GM23248 (cell line): Measurements from ENCODE around the gene HABP4. TPM values are rescaled to one million over a fixed set of nuclear protein-coding genes. Genes with fewer than 3 reads are reported as not detected.
A peak's percentile ranks its signal among the peaks of the same experiment; 100 is the strongest.

Experiments
- DNase-seq: peaks from one replicate; pipeline ENCODE4 v3.0.0-alpha.2; 2015
- H2AFZ ChIP-seq: fragments of 200-600 bp; sonication (generic); 2 replicates; pipeline ENCODE4 v1.6.1; 2016; ENCODE audit warnings: antibody characterized with exemption
- H3F3A ChIP-seq: fragments of 200-600 bp; sonication (generic); 2 replicates; pipeline ENCODE4 v1.6.1; 2016; ENCODE audit warnings: mild to moderate bottlenecking, antibody characterized with exemption, mixed run types; ENCODE audit not compliant: insufficient read depth
- H3K27ac ChIP-seq: fragments of 200-600 bp; sonication (generic); 2 replicates; pipeline ENCODE4 v1.5.1; 2016; ENCODE audit warnings: mild to moderate bottlenecking
- H3K27me3 ChIP-seq: fragments of 200-600 bp; sonication (generic); replicated peaks from 2 replicates; pipeline ENCODE4 v1.6.1; 2016; ENCODE audit warnings: mild to moderate bottlenecking; ENCODE audit not compliant: insufficient read depth
- H3K36me3 ChIP-seq: fragments of 200-600 bp; sonication (generic); 2 replicates; pipeline ENCODE4 v1.6.1; 2016; ENCODE audit warnings: low read depth, mild to moderate bottlenecking
- H3K4me1 ChIP-seq: fragments of 200-600 bp; sonication (generic); 2 replicates; pipeline ENCODE4 v1.6.1; 2016; ENCODE audit warnings: mild to moderate bottlenecking; ENCODE audit not compliant: insufficient read depth
- H3K4me2 ChIP-seq: fragments of 200-600 bp; sonication (generic); one replicate; pipeline ENCODE4 v1.6.1; 2016; ENCODE audit warnings: mild to moderate bottlenecking; ENCODE audit not compliant: unreplicated experiment
- H3K4me3 ChIP-seq: fragments of 200-600 bp; sonication (generic); 2 replicates; pipeline ENCODE4 v1.5.1; 2016; ENCODE audit warnings: mild to moderate bottlenecking
- H3K79me2 ChIP-seq: fragments of 200-600 bp; sonication (generic); 2 replicates; pipeline ENCODE4 v1.6.1; 2016; ENCODE audit warnings: mild to moderate bottlenecking; ENCODE audit not compliant: insufficient read depth
- H3K9ac ChIP-seq: fragments of 200-600 bp; sonication (generic); 2 replicates; pipeline ENCODE4 v1.6.1; 2016; ENCODE audit warnings: mild to moderate bottlenecking
- H3K9me2 ChIP-seq: fragments of 200-600 bp; sonication (generic); 2 replicates; pipeline ENCODE4 v1.6.1; 2016; ENCODE audit warnings: mixed run types, mild to moderate bottlenecking, moderate library complexity; ENCODE audit not compliant: insufficient read depth
- H3K9me3 ChIP-seq: fragments of 200-600 bp; sonication (generic); one replicate; pipeline ENCODE4 v1.6.1; 2017; ENCODE audit warnings: low read depth
- H4K20me1 ChIP-seq: fragments of 200-600 bp; sonication (generic); 2 replicates; pipeline ENCODE4 v1.6.0; 2016; ENCODE audit not compliant: insufficient read depth
- EZH2 ChIP-seq: fragments of 200-600 bp; sonication (generic); IDR thresholded peaks from 2 replicates; pipeline ENCODE4 v1.6.1; 2018; ENCODE audit warnings: antibody characterized with exemption, mild to moderate bottlenecking; ENCODE audit not compliant: insufficient read depth, poor library complexity, severe bottlenecking
- EZH2phosphoT487 ChIP-seq: fragments of 200-600 bp; sonication (generic); IDR thresholded peaks from 2 replicates; pipeline ENCODE4 v1.6.1; 2018; ENCODE audit warnings: antibody characterized with exemption, moderate library complexity, mild to moderate bottlenecking, low read depth; ENCODE audit not compliant: insufficient read depth
- WGBS, 2 experiments: methylation state at CpG; one replicate each; pipeline ENCODE4 v1.1.6; 2015 to 2017; ENCODE audit warnings: low lambda C conversion rate in 2 of 2, low coverage in 1 of 2; ENCODE audit errors: missing lambda C conversion rate in 2 of 2; 5-methylcytosine and 5-hydroxymethylcytosine counted together
- in situ Hi-C: fragments of 300-500 bp; cut with MboI; formaldehyde crosslinking; loops from 2 replicates; pipeline ENCODE4 v1.15.0; 2020
- polyA plus RNA-seq: library from polyadenylated mRNA; unstranded; fragments of >200 nt; fragmentation: Nextera tagmentation; extraction: Ambion mirVana; gene quantifications from 2 replicates; pipeline ENCODE4 v1.2.1, GENCODE V29; 2016
- total RNA-seq: library from RNA; depleted of rRNA; stranded (reverse); fragments of >200 nt; shearing (Covaris generic); gene quantifications from 2 replicates; pipeline ENCODE4 v1.2.3, GENCODE V29; 2014

The HABP4 gene
- total and polyA plus RNA-seq, 2 experiments from 2014 or later = 13.2 to 17.2 TPM

- H3K4me3 ChIP-seq = no peak overlapping the region
- H3K36me3 ChIP-seq = peaks cover 5% of the 10 kb centered on the region; the same call in 1 of the 2 replicates
- TF ChIP-seq EZH2 = no peak
- no peak for TF ChIP-seq EZH2phosphoT487
- H3K9me3 ChIP-seq = no peaks in the 10 kb centered on the region
- H4K20me1 ChIP-seq = no peaks in the 10 kb centered on the region
- in situ Hi-C loops = no loop called here
- H3K27ac ChIP-seq = no peak overlapping the region
- H3K79me2 ChIP-seq = no peaks in the 10 kb centered on the region
- DNase-seq = no peak
- 95 to 98% methylated on average over 2 of the region's 2 CpGs for WGBS, 2 experiments
- no peak overlapping the region for H3K4me2 ChIP-seq
- H2AFZ ChIP-seq = no peak overlapping the region
- no peak overlapping the region for H3K9ac ChIP-seq
- peaks cover 49% of the 10 kb centered on the region for H3F3A ChIP-seq
- no peaks in the 10 kb centered on the region for H3K9me2 ChIP-seq
- H3K27me3 ChIP-seq = no peaks in the 10 kb centered on the region
- peaks cover 44% of the 10 kb centered on the region for H3K4me1 ChIP-seq
Observed at GRCh38 chr9:96482476-96482875, 32.5 kb downstream of the HABP4 start.

- Histone ChIP-seq H3F3A (peaks cover 42% of the 10 kb centered on the region), H3K4me1 (peaks cover 46% of the 10 kb centered on the region)
- in situ Hi-C loops = no loop called here
Observed at GRCh38 chr9:96483197-96483596, 33.2 kb downstream of the HABP4 start.

GRCh38 chr9:96483733-96484390 lies 33.9 kb downstream of the HABP4 start:
- Histone ChIP-seq H3K9me3 (no peaks in the 10 kb centered on the region), H3K79me2 (no peaks in the 10 kb centered on the region), H3K4me1 (peaks cover 40% of the 10 kb centered on the region)

More at GRCh38 chr9:96483197-96483596, 33.2 kb downstream of the HABP4 start:
- Histone ChIP-seq H3K27ac (no peak overlapping the region), H3K4me2 (no peak overlapping the region), H3K36me3 (peaks cover 8% of the 10 kb centered on the region; the same call in 1 of the 2 replicates), H3K9me3 (no peaks in the 10 kb centered on the region), H3K27me3 (no peaks in the 10 kb centered on the region), H3K9me2 (no peaks in the 10 kb centered on the region), H3K4me3 (no peak overlapping the region), H3K9ac (no peak overlapping the region), H3K79me2 (no peaks in the 10 kb centered on the region), H4K20me1 (no peaks in the 10 kb centered on the region), H2AFZ (no peak overlapping the region)
- 93 to 99% methylated on average over 4 of the region's 4 CpGs for WGBS, 2 experiments
- no peak for DNase-seq
- TF ChIP-seq EZH2phosphoT487 = no peak
- TF ChIP-seq EZH2 = no peak

GRCh38 chr9:96484521-96484931 lies 34.6 kb downstream of the HABP4 start:
- Histone ChIP-seq H3K4me1 (peaks cover 33% of the 10 kb centered on the region), H3K27ac (no peak overlapping the region)

More at GRCh38 chr9:96483733-96484390, 33.9 kb downstream of the HABP4 start:
- no peak for DNase-seq
- TF ChIP-seq EZH2phosphoT487 = no peak
- TF ChIP-seq EZH2 = no peak
- H4K20me1 ChIP-seq = no peaks in the 10 kb centered on the region
- peaks cover 8% of the 10 kb centered on the region; the same call in 1 of the 2 replicates for H3K36me3 ChIP-seq
- no peak overlapping the region for H3K9ac ChIP-seq
- H3K9me2 ChIP-seq = no peaks in the 10 kb centered on the region
- in situ Hi-C loops = no loop called here
- H2AFZ ChIP-seq = no peak overlapping the region
- H3F3A ChIP-seq = peaks cover 35% of the 10 kb centered on the region
- 27 to 34% methylated on average over 3 of the region's 3 CpGs for WGBS, 2 experiments
- H3K4me3 ChIP-seq = no peak overlapping the region
- peak overlapping the region; percentile 8 for H3K27ac ChIP-seq
- no peak overlapping the region for H3K4me2 ChIP-seq
- no peaks in the 10 kb centered on the region for H3K27me3 ChIP-seq

More at GRCh38 chr9:96484521-96484931, 34.6 kb downstream of the HABP4 start:
- Histone ChIP-seq H2AFZ (no peak overlapping the region), H3K4me2 (no peak overlapping the region), H4K20me1 (no peaks in the 10 kb centered on the region), H3K4me3 (no peak overlapping the region), H3K9ac (no peak overlapping the region), H3F3A (peaks cover 30% of the 10 kb centered on the region), H3K9me2 (no peaks in the 10 kb centered on the region), H3K27me3 (no peaks in the 10 kb centered on the region), H3K9me3 (no peaks in the 10 kb centered on the region), H3K36me3 (peaks cover 8% of the 10 kb centered on the region; the same call in 1 of the 2 replicates), H3K79me2 (no peaks in the 10 kb centered on the region)
- 90 to 95% methylated on average over 4 of the region's 4 CpGs for WGBS, 2 experiments
- TF ChIP-seq EZH2phosphoT487 = no peak
- TF ChIP-seq EZH2 = no peak
- in situ Hi-C loops = no loop called here
- DNase-seq = peak; percentile 35
